Thyroid gland (tissue), 4 donors: ENCODE measurements around the gene DOLPP1. TPM values are rescaled to one million over a fixed set of nuclear protein-coding genes. Genes with fewer than 3 reads are reported as not detected.
"Not testable (repeated sequence)": the region's sequence is repeated elsewhere in the genome, so short reads cannot be mapped to it uniquely, and the experiment has no call there.

Source experiments
- DNase-seq, 2 donors: peaks; one replicate each; pipeline ENCODE4 v3.0.0-alpha.2; 2019
- H3K27ac ChIP-seq, 3 donors: fragments of 200-600 bp; sonication (generic); 1 replicate in 2 of 3; 2 replicates in 1 of 3; pipeline ENCODE4 v1.5.1; 2016 to 2019; ENCODE audit warnings: mild to moderate bottlenecking in 1 of 3, moderate library complexity in 1 of 3
- H3K27me3 ChIP-seq: fragments of 200-600 bp; sonication (generic); one replicate; pipeline ENCODE4 v1.5.1; 2019
- H3K36me3 ChIP-seq, 2 donors: fragments of 200-600 bp; sonication (generic); one replicate each; pipeline ENCODE4 v1.5.1; 2016 to 2019
- H3K4me1 ChIP-seq, 2 donors: fragments of 200-600 bp; sonication (generic); one replicate each; pipeline ENCODE4 v1.5.1; 2017 to 2019
- H3K4me3 ChIP-seq, 3 donors: fragments of 200-600 bp; sonication (generic); replicated peaks in 1 of 3; 1 replicate in 2 of 3; 2 replicates in 1 of 3; pipeline ENCODE4 v1.5.1; 2016; ENCODE audit warnings: mild to moderate bottlenecking in 1 of 3
- H3K9me3 ChIP-seq: fragments of 200-600 bp; sonication (generic); one replicate; pipeline ENCODE4 v1.5.1; 2017
- POLR2A ChIP-seq, 2 donors: fragments of 450-650 bp; IDR thresholded peaks; one replicate each; pipeline ENCODE4 v1.6.1; 2017; ENCODE audit warnings: antibody characterized with exemption in 2 of 2, mild to moderate bottlenecking in 2 of 2, moderate library complexity in 1 of 2
- WGBS, 2 donors: methylation state at CpG; one replicate each; pipeline ENCODE4 v1.1.5; 2017; 5-methylcytosine and 5-hydroxymethylcytosine counted together
- intact Hi-C: fragments of 100-400 bp; cut with DNase I; formaldehyde crosslinking; loops from one replicate; pipeline ENCODE4 v1.15.1; 2023
- total RNA-seq, 4 donors: library from RNA; depleted of rRNA; stranded (reverse); fragments of >200 nt; gene quantifications; one replicate each; pipeline ENCODE4 v1.2.3, GENCODE V29; 2016
- TF ChIP-seq, protein P1 (sequence below), 6 experiments: fragments of 200-600 bp in 3 of 6; fragments of 450-650 bp in 3 of 6; sonication (generic) in 3 of 6; IDR thresholded peaks; one replicate each; pipeline ENCODE4 v1.5.1; 2016 to 2019; ENCODE audit warnings: antibody characterized with exemption in 6 of 6, mild to moderate bottlenecking in 2 of 6, inconsistent platforms in 1 of 6, moderate library complexity in 1 of 6

DOLPP1 gene, protein sequence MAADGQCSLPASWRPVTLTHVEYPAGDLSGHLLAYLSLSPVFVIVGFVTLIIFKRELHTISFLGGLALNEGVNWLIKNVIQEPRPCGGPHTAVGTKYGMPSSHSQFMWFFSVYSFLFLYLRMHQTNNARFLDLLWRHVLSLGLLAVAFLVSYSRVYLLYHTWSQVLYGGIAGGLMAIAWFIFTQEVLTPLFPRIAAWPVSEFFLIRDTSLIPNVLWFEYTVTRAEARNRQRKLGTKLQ
- total RNA-seq = 10 to 100 TPM in 1 of 4 donors, 1 to 10 TPM in 3; 6.0 to 10.9 (median 8.3) TPM

DNA sequence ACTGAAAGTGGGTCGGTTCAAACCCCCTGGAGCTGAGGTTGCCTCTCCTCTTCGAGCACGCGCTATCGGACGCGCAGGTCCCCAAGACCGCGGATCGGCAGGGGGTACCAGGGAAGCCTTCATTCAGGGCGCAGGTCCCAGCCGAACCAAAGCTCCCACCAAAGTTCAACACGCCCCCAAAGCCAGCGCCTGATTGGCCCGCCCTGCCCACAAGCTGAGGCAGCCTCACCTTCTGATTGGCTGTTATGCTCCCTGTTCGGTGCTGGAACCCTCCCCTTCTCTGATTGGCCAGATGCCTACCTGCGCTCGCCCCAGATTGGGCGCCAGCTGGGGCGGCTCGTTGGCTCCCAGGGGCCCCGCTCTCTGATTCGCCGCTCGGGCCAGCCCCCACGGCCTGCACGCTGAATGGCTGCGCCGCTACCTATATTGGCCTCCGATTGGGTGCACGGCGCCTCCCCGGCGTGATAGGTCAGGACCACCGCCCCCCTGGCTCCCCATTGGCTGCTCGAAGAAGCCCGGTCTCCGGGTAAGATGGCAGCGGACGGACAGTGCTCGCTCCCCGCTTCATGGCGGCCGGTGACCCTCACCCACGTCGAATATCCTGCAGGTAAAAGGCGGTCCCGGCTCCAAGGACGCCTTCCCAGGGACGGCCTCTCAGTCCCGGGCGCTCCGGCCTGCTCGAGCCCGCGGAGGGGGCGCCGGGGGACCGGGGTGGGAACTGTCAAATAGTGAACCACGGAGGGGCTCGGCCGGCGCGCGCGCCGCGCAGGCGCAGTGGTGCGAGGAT is at the start of gene DOLPP1:
DOLPP1 (plus strand) TSS at position 511 of the 787 bp plus-strand sequence; CDS start at position 532, 21 bp downstream.
- Histone ChIP-seq H3K36me3 (peaks cover 7% of the 10 kb centered on the region in 2 donors), H3K4me3 (peak within 1 kb of the TSS; percentile 48 to 92 (median 67)), H3K27ac (peak within 1 kb of the TSS in 2 of 3 donors; percentile 76 to 79), H3K4me1 (peaks cover 10 to 17% of the 10 kb centered on the region in 2 donors), H3K27me3 (no peaks in the 10 kb centered on the region), H3K9me3 (no peaks in the 10 kb centered on the region)
- peak in 1 of 2 donors; percentile 79 for TF ChIP-seq POLR2A (IDR thresholded peaks at IDR 0.05)
- TF ChIP-seq, protein P1, sequence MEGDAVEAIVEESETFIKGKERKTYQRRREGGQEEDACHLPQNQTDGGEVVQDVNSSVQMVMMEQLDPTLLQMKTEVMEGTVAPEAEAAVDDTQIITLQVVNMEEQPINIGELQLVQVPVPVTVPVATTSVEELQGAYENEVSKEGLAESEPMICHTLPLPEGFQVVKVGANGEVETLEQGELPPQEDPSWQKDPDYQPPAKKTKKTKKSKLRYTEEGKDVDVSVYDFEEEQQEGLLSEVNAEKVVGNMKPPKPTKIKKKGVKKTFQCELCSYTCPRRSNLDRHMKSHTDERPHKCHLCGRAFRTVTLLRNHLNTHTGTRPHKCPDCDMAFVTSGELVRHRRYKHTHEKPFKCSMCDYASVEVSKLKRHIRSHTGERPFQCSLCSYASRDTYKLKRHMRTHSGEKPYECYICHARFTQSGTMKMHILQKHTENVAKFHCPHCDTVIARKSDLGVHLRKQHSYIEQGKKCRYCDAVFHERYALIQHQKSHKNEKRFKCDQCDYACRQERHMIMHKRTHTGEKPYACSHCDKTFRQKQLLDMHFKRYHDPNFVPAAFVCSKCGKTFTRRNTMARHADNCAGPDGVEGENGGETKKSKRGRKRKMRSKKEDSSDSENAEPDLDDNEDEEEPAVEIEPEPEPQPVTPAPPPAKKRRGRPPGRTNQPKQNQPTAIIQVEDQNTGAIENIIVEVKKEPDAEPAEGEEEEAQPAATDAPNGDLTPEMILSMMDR (IDR thresholded peaks at IDR 0.05) = peak in 2 of 6 experiments; percentile 18 to 24
- intact Hi-C loops = no loop called here
- DNase-seq = peak; percentile 99 to 100
- 0 to 1% methylated on average over 8 to 21 of the region's 70 CpGs for whole genome bisulfite sequencing, 2 donors

DNA sequence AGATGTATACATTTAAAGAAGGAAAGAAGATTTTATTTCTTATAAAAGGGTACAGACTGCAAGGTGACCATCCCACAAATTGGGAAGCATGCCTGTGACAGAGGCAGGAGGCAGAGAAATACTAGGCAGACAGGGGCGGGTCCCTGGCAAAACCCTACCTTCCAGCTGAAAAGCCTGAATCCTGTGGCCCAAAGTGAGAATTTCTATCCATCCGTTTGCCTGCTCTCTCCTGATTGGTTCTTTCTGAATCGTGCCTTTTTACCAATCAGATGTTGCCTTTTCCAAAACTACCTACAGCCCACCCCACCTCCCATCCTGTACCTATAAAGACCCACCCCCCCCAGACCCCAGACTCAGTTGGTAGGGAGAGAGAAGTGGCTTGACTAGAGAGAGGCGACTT is 49.4 kb upstream of the DOLPP1 start:
- TF ChIP-seq, protein P1 (IDR thresholded peaks at IDR 0.05) = no peak
- no peak for TF ChIP-seq POLR2A (IDR thresholded peaks at IDR 0.05)
- no peaks in the 10 kb centered on the region for H3K9me3 ChIP-seq
- no peaks in the 10 kb centered on the region for H3K27me3 ChIP-seq
- WGBS, 2 donors = 77 to 78% methylated on average over 4 of the region's 4 CpGs
- H3K4me1 ChIP-seq = peaks cover 16% of the 10 kb centered on the region in 2 donors
- H3K27ac ChIP-seq = no peak overlapping the region
- H3K36me3 ChIP-seq = no peaks in the 10 kb centered on the region
- intact Hi-C loops = no loop called here
- no peak overlapping the region for H3K4me3 ChIP-seq
- no peak for DNase-seq

DNA sequence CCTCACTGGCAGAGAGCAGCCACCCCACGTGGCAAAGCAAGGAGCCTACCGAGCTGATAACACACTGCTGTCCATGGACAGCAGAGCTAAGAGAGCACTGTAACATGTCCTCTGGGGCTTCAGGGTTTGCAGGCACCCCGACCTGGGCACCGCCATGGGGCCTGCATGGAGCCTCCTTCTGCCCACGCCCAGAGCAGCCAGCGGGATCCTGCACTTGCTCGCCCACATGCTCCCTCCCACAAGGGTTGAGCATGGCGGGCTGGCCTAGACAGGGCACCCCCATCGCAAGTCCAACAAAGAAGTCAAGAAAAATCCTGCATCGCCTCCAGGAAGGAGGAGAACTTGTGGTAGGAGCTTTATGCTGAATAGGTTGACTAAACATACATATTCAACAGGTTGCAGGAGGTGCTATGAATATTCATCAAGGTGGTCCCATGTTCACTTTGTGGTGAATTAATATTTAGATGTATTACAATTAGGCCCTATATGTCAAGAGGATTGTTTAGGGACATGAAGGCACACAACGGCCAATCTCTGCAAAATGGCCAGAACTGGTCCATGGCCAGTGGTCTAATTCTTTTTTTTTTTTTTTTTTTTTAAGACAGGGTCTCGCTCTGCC is 48.3 kb upstream of the DOLPP1 start:
- Histone ChIP-seq H3K36me3 (no peaks in the 10 kb centered on the region), H3K4me1 (peaks cover 11% of the 10 kb centered on the region in 2 donors), H3K27me3 (no peaks in the 10 kb centered on the region), H3K9me3 (no peaks in the 10 kb centered on the region), H3K4me3 (no peak overlapping the region), H3K27ac (no peak overlapping the region)
- no peak for DNase-seq
- intact Hi-C loops = no loop called here
- TF ChIP-seq, protein P1 (IDR thresholded peaks at IDR 0.05) = no peak
- TF ChIP-seq POLR2A (IDR thresholded peaks at IDR 0.05) = no peak
- 83 to 85% methylated on average over 11 of the region's 12 CpGs for WGBS, 2 donors

DNA sequence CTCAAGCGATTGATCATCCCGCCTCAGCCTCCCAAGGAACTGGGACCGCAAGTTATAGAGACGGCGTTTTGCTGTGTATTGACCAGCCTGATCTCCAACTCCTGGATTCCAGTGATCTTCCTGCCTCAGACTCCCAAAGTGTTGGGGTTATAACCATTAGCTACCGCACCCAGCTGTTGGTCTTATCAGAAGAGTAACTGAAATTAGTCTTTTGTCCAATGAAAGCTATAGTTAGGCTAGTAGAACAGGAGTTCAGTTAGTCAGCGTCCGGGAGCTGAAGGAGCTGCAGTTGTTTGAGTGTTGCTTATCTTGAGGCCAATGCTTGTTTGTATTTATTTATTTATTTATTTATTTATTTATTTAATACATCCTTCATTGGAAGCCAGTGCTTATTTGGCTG is 47.7 kb upstream of the DOLPP1 start:
- peaks cover 15 to 17% of the 10 kb centered on the region in 2 donors for H3K4me1 ChIP-seq
- no peak overlapping the region for H3K4me3 ChIP-seq
- no peak for TF ChIP-seq POLR2A (IDR thresholded peaks at IDR 0.05)
- TF ChIP-seq, protein P1 (IDR thresholded peaks at IDR 0.05) = no peak
- H3K36me3 ChIP-seq = no peaks in the 10 kb centered on the region
- H3K27me3 ChIP-seq = no peaks in the 10 kb centered on the region
- H3K27ac ChIP-seq = no peak overlapping the region
- no peak for DNase-seq
- no peaks in the 10 kb centered on the region for H3K9me3 ChIP-seq
- intact Hi-C loops = no loop called here
- WGBS, 2 donors = 88 to 90% methylated on average over 8 of the region's 8 CpGs

DNA sequence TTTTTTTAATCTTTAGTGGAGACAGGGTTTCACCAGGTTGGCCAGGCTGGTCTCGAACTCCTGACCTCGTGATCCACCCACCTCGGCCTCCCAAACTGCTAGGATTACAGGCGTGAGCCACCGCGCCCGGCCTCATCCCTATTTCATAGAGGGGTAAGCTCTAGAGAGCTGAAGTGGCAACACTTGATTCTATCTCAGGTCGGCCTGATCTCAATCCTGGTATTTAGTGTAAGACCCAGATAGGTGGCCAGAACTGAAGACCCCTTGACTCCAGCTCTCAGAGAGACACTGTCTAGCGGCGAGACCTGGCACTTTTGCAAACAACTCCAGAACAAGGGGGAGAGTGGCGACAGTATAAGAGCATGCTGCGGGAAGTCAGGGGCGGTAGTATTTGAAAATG is 45.1 kb upstream of the DOLPP1 start:
- H3K27me3 ChIP-seq, H3K9me3 ChIP-seq, H3K36me3 ChIP-seq, intact Hi-C loops, DNase-seq: not testable (repeated sequence)
- Histone ChIP-seq H3K27ac (peak overlapping the region; percentile 67 to 75 (median 69)), H3K4me3 (peak overlapping the region in 2 of 3 donors; percentile 19 to 40), H3K4me1 (peaks cover 18% of the 10 kb centered on the region in 2 donors)
- 42 to 45% methylated on average over 13 of the region's 13 CpGs for WGBS, 2 donors
